Stimulated activated CD8-positive, alpha-beta memory T cell treated with anti-CD3 and anti-CD28 coated beads, Interleukin-12 subunit alpha, Interleukin-12 subunit beta, amount 100 ng/mL, for 1 hour (primary cell): ENCODE measurements around the gene LRP5.

ENCODE experiments used
- DNase-seq: peaks from one replicate; pipeline ENCODE4 v3.0.0-alpha.2; 2020; ENCODE audit warnings: low read depth

The LRP5 gene

GRCh38 chr11:68371171-68372041 is 59.0 kb downstream of the LRP5 start:
- no peak for DNase-seq

DNA sequence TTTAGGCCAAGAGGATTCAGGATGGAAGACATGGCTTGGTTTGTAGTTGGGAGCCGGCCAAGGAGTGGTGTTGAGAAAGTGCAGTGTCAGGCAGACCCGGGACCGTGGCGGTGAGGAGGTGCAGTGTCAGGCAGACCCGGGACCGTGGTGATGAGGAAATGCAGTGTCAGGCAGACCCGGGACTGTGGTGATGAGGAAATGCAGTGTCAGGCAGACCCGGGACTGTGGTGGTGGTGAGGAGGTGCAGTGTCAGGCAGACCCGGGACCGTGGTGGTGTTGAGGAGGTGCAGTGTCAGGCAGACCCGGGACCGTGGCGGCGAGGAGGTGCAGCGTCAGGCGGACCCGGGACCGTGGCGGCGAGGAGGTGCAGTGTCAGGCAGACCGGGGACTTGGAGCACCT is 59.7 kb downstream of the LRP5 start:
- no peak for DNase-seq

DNA sequence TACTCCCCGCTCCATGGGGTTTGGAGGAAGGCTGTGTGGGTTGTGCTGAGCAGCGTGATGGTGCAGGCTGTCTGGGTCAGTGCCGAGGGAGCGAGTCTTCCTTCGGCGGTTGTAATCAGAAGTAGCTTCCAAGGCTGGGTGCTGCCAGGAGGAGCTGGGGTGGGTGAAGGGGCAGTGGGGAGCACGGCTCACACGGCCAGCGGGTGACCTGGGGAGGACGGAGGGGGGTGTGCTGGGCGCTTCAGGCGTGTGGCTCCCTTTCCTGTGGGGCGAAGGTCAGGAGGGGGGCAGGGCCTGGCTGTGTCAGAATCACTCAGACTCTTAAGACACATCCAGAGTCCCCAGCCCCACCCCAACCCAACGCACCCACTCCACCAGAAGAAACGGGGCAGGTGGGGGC is 60.2 kb downstream of the LRP5 start:
- DNase-seq: no peak

- DNase-seq: no peak
These were observed 60.9 kb downstream of the LRP5 start for GRCh38 chr11:68373189-68373814.

DNA sequence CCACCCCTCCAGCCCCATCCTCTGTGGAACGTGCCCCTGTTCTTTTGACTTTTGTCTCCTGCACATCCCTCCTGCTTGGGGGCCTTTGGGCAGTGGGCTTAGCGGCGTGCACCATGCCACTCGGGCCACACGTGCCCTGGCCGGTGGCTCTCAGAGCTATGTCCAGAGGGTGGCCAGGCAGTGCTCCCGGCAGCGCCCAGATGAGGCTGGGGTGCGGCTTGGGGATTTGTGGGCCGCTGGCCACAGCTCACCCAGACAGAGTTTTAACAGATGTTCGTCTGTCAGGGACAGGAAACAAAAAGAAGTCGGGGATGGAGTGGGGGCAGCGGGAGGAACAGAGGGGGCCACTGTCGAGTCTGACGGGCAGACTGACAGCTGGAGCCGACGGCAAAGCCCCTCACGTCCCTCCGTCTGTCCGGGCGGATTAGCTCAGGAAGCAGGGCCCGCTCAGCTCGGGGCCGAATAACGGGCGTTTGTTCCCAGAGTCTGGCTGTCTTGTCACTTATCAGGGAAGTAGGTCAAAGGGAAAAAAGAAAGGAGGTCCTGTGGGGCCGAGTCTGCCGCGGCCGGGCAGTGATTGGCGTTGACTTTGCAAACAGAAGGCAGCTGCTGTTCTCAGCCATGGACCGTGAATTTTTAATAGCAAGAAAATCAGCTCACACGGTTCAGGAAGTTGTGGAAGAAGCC is 61.6 kb downstream of the LRP5 start:
- no peak for DNase-seq

DNA sequence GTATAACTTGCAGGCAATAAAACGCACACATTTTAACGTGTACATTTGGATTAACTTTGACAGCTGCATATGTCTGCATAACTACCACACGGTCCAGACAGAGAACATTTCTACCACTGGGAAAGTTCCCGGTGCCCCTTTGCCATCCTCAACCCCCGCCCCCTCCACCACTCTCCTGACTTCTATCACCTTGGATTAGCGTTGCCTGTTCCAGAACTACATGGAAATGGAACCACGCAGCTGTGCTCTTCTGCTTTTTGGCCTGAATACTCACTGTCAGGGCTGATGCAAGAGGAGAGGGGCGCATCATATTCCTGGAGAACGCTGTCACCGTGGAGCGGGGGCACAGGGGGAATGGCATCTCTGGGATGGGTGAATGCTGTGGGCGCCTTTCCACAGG is 62.1 kb downstream of the LRP5 start:
- no peak for DNase-seq

DNA sequence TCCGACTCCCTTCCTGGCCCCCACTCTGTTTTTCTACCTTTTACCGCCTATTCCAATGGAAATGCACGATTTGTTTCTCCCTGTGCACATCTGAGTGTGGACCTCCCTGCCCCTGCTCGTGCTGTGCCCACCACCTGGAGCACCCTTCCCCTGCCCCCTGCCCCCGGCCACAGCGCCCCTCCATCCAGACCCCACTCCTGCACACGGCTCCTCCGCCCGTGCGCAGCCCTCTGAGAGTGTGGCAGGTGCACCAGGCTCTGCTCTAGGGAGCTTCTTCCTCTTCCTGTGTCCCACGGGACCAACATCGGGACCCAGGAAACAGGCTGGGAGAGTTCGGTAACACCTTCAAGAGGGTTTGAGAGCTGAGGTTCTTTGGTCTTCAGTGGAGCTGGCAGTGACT is 62.9 kb downstream of the LRP5 start:
- no peak for DNase-seq

DNA sequence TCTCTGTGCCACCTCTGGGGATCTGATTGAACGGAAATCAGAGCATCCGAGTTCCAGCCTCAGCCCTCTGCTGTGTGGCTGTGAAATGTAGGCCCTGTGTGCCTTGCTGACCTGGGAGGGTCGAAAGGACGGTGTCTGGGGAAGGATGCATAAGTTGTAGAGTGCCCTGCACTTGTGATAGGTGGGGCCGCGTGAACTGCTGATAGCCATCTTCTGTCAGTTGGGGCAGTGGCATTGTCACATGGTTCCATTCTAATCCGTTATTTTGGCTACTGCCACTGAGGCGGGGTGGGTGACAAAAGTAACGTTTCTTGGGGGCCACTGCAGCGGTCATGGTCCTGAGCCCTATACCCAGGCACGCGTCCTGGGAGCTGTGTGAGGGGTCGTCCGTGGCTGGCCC is 63.4 kb downstream of the LRP5 start:
- no peak for DNase-seq

DNA sequence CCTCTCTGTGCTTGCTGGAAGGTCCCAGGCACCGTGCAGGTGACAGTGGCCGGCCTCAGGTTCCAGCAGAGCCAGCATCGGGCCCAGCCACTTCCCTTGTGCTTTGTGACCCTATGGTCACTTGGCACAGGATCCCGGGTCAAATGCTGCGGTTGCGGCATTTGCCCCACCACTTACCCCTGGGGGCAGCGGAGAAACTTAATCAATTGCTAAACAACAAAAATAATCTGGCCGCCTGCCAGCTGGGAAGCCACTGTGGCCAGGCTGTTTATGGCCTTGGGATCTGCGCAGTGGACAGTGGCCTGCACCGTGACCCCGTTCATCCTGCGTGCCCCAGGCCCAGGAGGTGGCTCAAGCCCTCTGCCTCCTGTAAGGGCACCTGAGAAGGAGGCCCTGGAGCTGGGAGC is 65.0 kb downstream of the LRP5 start:
- DNase-seq: no peak

DNA sequence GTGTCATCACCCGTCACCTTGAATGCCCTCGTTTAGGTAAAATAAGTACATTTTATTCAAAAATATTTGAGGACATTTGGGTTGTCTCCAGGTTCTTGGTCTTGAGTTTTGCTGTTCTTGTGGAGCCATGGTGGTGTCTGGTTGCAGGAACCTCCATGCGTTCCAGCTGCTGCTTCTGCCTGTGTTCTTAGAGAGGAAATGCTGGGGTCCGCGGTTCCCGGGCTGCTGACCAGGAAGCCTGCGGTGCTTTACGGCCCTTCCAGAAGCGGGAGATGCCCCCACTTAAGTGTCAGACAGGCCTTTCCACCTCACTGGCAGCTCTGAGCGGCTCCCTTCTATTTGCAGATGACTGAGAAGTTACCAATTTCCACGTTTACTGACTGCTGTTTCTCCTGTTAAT is 66.8 kb downstream of the LRP5 start:
- DNase-seq: no peak

DNA sequence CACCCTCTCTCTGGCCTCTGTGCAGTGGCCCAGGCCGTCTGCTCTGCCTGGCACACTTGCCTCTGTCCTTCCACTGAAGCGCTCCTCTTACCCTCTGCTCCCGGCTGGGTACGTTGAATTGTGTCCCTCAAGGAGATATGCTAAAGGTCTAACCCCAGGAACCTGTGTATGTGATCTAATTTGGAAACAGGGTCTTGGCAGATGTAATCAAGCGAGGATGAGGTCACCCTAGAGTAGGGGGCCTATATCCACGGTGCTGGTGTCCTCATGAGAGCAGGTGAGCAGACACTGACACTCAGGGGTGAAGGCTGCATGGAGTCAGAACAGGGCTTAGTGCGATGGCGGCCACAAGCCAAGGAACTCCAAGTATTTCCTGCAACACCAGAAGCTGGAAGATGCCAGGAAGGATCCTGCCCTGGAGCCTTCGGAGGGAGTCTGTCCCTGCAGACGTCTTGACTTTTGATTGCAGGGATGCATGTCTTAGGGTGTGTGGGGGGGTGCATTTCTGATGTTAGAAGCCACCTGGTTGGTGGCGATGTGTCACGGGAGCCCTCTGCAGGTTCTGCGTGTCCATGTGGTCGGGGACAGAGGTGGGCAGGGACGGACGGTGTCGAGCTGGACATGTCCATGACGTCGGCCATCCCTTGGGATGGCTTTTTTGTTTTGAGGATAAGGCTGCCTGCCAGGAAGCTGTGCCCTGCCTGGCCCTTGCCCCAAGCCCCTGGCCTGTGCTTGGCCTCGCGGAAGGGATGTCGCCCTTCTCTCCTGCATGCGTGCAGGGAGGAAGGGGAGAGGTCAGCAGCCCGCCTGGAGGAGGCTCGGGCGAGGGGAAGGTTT is 68.6 kb downstream of the LRP5 start:
- no peak for DNase-seq

GRCh38 chr11:68381716-68382115 is 69.3 kb downstream of the LRP5 start:
- DNase-seq: no peak

DNA sequence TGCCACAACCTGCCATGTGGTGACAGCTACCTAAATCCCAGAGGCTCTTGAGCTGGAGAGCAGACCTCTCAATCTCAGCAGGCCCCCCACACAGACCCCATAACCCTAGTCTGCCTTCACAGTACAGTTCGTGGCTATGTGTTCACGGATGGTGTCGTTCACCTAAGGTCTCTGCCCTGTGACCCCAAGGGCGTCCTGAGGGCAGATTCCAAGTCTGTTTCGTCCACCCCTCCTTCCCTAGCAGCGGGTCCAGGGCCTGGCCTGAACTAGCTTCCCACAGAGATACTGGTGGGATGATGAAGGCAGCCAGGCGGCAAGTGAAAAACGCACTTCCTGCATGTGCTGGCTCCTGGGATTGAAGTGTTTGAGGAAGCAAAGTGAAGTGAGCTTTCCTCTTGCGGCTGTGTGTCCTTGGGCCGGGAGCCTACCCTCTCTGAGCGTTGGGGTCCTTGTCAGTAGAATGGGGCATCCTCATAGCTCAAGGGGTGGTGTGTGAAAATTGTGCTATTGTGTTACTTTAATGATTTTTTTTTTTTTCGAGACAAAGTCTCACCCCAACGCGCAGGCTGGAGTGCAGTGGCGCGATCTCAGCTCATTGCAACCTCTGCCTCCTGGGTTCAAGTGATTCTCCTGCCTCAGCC is 70.1 kb downstream of the LRP5 start:
- DNase-seq: no peak

- DNase-seq: peak; percentile 36
These were observed 71.6 kb downstream of the LRP5 start for GRCh38 chr11:68383976-68384501.

GRCh38 chr11:68384530-68385081 is 72.2 kb downstream of the LRP5 start:
- DNase-seq: no peak

- DNase-seq: no peak
These were observed 72.7 kb downstream of the LRP5 start for GRCh38 chr11:68385128-68385527.

GRCh38 chr11:68386331-68386978 is 74.1 kb downstream of the LRP5 start:
- no peak for DNase-seq

- DNase-seq: no peak
These were observed 75.4 kb downstream of the LRP5 start for GRCh38 chr11:68387840-68388239.

GRCh38 chr11:68388595-68389198 is 76.3 kb downstream of the LRP5 start:
- no peak for DNase-seq

DNA sequence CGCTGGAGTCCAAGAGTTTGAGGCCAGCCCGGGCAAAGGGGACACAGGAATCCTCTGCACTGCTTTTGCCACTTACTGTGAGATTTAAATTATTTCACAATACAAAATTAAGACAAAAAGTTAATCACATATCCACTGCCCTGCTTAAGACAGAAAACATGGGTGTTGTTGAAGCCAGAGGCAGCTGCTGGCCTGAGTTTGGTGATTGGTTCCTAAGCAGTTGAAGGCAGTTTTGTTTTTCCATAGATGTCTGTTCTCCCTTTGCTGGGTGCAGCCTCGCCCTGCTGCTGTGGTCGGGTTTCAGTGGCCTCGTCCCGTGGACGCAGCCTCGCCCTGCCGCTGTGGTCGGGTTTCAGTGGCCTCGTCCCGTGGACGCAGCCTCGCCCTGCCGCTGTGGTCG is 77.9 kb downstream of the LRP5 start:
- DNase-seq: no peak
